ENCODE results near the gene HES5. TPM values are rescaled to one million over a fixed set of nuclear protein-coding genes. Genes with fewer than 3 reads are reported as not detected.

Gene HES5
- total RNA-seq, 6 experiments from 2014 or later = 0.18 to 0.25 TPM; not detected in 4

DNA sequence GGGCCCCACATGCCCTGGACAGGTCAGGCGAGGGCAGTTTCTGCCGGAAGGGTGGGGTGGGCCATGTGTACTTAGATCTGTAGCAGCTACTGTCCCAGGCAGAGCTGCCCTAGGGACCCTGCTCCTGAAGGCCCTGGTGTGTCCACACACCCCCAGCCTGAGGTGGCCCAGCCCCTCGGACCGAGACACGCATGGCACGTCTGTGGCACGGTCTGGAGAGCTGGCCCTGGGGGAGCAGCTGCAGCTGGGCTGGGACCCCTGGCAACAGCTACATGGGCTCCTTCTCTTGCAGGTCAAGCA, 28.3 kb downstream of the HES5 start:
- TF ChIP-seq POLR2A (IDR thresholded peaks at IDR 0.05) = no peak
- TF ChIP-seq, protein P1, sequence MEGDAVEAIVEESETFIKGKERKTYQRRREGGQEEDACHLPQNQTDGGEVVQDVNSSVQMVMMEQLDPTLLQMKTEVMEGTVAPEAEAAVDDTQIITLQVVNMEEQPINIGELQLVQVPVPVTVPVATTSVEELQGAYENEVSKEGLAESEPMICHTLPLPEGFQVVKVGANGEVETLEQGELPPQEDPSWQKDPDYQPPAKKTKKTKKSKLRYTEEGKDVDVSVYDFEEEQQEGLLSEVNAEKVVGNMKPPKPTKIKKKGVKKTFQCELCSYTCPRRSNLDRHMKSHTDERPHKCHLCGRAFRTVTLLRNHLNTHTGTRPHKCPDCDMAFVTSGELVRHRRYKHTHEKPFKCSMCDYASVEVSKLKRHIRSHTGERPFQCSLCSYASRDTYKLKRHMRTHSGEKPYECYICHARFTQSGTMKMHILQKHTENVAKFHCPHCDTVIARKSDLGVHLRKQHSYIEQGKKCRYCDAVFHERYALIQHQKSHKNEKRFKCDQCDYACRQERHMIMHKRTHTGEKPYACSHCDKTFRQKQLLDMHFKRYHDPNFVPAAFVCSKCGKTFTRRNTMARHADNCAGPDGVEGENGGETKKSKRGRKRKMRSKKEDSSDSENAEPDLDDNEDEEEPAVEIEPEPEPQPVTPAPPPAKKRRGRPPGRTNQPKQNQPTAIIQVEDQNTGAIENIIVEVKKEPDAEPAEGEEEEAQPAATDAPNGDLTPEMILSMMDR (IDR thresholded peaks at IDR 0.05) = no peak
- DNase-seq (no peak), ATAC-seq (no peak)
- no CpG with 5 or more reads among the region's 7 CpGs for WGBS (ENCODE audit: insufficient coverage, low coverage, low lambda C conversion rate, missing lambda C conversion rate)
- intact Hi-C loops (cut with DNase I) = no loop called here
- no peak overlapping the region for H3K4me3 ChIP-seq
- no peaks in the 10 kb centered on the region for H3K36me3 ChIP-seq
- no peaks in the 10 kb centered on the region for H3K9me3 ChIP-seq
- H3K27me3 ChIP-seq = no peaks in the 10 kb centered on the region
- no peak overlapping the region for H3K27ac ChIP-seq
- no peaks in the 10 kb centered on the region for H3K4me1 ChIP-seq

DNA sequence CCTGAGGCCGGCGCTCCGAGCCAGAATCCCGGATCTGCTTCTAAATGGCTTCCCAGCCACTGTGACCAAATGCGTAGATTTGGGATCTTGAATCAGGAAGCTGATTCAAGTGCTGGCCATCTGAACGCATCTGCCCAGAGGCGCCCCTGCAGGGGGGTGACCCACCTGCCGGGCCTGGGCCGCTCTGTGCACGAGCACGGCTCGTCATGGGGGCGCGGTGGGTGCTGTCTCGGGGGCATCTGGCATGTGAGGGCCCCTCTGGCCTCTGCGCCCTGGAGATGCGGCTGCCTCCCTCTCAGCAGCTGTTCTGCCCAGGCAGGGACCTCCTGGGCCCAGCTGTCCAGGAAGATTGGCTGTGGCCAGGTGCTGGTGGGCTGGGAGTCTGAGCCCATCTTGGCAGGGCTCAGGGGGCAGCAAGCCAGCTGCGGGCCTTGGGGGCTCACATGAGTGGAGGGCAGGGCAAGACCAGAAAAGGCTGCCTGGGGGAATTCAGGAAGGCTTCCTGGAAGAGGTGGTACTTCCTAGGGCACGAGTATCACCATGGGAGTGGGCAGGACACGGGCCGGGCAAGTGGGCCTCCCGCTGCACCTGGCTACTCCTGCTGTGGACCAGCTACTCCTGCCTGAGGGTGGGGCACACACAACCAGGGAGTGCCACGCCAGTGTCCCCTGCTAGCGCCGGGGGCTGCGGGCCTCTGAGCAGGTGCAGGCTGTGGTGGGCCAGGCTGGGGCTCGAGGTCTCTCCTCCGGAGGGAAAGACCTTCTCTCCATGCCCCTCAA, 28.8 kb downstream of the HES5 start:
- no peak overlapping the region for H3K27ac ChIP-seq
- no peaks in the 10 kb centered on the region for H3K36me3 ChIP-seq
- no peaks in the 10 kb centered on the region for H3K4me1 ChIP-seq
- no peak for TF ChIP-seq POLR2A (IDR thresholded peaks at IDR 0.05)
- TF ChIP-seq, protein P1 (IDR thresholded peaks at IDR 0.05) = no peak
- ATAC-seq (no peak), DNase-seq (no peak)
- 77% methylated on average over 5 of the region's 28 CpGs for WGBS (ENCODE audit: insufficient coverage, low coverage, low lambda C conversion rate, missing lambda C conversion rate)
- no peaks in the 10 kb centered on the region for H3K27me3 ChIP-seq
- no peaks in the 10 kb centered on the region for H3K9me3 ChIP-seq
- intact Hi-C loops (cut with DNase I) = no loop called here
- H3K4me3 ChIP-seq = no peak overlapping the region

DNA sequence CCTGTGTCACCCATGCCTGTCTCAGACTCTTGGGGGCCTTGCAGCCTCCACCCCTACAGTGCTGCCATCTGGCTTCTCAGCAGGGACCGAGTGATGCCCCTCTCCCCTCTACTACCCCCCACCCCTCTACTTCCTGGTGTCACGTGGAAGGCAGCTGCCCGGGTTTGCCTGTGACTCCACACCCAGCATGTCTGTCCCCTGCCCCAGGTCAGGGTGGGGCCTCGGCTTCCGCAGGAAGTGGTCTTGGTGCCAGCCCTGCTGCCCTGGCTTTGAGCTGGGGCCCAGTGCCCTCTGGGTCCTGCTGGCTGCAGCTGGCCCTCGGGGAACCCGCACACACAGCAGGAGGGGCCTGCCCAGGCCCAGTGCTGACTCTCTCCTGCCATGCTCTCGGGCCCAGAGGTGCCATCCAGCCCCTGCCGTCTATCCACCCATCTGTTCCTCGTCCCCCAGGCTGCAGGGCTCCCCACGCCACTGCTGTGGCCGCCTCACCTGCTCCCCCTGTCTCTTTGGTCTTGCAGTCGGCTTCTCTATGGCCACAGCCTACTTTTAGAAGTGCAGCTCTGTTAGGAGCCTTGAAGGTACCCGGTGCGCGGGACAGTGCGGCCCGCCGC, 30.0 kb downstream of the HES5 start:
- Histone ChIP-seq H3K4me3 (no peak overlapping the region), H3K27ac (no peak overlapping the region), H3K27me3 (no peaks in the 10 kb centered on the region), H3K36me3 (no peaks in the 10 kb centered on the region), H3K9me3 (no peaks in the 10 kb centered on the region), H3K4me1 (no peaks in the 10 kb centered on the region)
- intact Hi-C loops (cut with DNase I) = no loop called here
- no peak for ATAC-seq
- 60% methylated on average over 1 of the region's 19 CpGs for WGBS (ENCODE audit: insufficient coverage, low coverage, low lambda C conversion rate, missing lambda C conversion rate)
- no peak for TF ChIP-seq POLR2A (IDR thresholded peaks at IDR 0.05)
- TF ChIP-seq, protein P1 (IDR thresholded peaks at IDR 0.05) = no peak
- DNase-seq = no peak

DNA sequence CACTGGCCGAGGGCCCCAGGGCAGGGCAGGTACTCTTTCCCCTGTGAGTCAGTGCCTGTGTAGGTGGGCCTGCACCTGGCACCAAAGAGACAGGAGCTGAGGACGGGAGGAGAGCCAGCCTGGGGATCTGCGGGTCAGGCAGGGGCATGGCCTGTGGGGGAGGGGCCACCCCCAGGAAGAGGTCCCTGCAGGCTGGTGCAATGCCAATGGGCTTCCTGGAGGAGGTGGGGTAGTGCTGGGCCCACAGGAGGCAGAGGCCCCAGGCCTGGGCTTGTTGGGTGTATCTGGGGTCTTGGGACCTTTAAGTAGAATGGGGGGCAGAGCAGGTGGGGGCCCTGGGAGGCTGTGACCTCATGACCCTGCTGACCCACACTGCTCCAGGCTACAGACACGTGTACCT, 30.8 kb downstream of the HES5 start:
- H3K36me3 ChIP-seq = no peaks in the 10 kb centered on the region
- ATAC-seq (no peak), DNase-seq (no peak)
- peaks cover 0 to 6% (median 3%) of the 10 kb centered on the region in 4 donors for H3K4me1 ChIP-seq
- TF ChIP-seq, protein P1 (IDR thresholded peaks at IDR 0.05) = no peak
- no peak for TF ChIP-seq POLR2A (IDR thresholded peaks at IDR 0.05)
- no peak overlapping the region for H3K4me3 ChIP-seq
- H3K27ac ChIP-seq = no peak overlapping the region
- H3K9me3 ChIP-seq = no peaks in the 10 kb centered on the region
- WGBS (ENCODE audit: insufficient coverage, low coverage, low lambda C conversion rate, missing lambda C conversion rate) = 51% methylated on average over 2 of the region's 4 CpGs
- no peaks in the 10 kb centered on the region for H3K27me3 ChIP-seq
- intact Hi-C loops (cut with DNase I) = no loop called here
